Measurements from ENCODE around the gene PMEPA1.

Gene PMEPA1

DNA sequence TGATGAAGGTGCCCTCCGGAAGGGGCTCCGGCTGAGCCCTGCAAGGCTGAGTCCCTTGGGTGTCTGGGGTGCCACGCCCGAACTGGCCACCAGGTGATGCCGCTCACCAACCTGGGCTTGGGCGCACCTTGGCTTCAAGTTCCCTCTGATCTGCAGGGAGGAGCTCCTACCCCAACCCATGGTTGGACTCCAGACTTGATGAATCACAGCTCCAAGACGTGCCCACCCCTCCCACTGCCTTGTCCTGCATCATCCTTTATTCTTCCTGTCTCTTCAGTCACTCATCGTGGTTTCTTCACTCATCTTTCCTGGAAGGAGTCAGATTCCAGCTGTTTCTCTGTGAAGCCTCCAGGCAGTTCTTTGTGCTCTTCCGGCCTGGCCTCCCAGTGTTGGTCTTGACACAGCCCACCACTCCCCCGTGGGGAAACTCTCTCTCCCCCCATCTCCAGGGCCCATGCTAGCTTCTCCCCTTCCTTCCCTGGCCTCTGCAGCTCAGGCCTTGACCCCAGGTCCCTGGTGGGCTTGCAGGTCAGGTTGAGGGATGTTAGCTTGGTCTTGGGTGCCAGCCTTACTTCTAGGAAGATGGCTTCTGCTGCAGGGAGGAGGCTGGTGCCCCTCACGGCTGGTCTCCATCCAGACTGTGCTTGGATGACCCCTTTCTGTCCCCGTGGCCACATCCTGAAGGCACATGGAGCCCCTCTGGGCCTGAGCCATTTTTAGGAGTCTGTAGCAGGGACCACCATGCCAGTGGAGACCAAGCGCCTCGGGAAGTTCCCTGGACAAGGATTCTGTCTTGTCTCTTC is 87.0 kb downstream of the PMEPA1 start (continued):
- TF ChIP-seq ZNF223 (tag by site-specific recombination; IDR thresholded peaks at IDR 0.05), result no peak

DNA sequence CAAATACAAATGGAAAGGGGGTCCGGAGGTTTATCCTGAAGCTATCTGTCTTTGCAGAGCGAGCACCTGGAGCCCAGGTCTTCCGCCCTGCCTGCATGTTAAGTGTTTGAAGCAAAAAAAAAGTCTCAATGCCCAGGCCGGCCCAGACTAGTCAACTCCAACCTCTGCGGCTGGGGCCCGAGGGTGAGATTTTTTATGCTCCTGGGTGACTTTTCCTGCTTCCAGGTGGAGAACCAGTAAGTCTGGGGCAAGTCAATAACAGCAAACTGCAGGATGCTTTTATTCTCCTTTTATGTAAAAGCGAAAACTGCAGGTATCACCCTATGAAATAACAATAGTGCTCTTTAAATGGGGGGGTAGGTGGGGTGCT is 87.6 kb downstream of the PMEPA1 start:
- Histone ChIP-seq H3K4me3 (ENCODE audit: low read depth, low read length) (no peak overlapping the region), H3K9me3 (ENCODE audit: control insufficient read depth, insufficient read depth, low read depth, low read length) (no peaks in the 10 kb centered on the region), H3K27ac (ENCODE audit: extremely low read depth, low read depth, low read length) (no peak overlapping the region), H3K36me3 (ENCODE audit: control insufficient read depth in 2 of 2, insufficient read depth in 1 of 2, low read length in 2 of 2) (no peaks in the 10 kb centered on the region), H3K4me1 (ENCODE audit: control insufficient read depth, insufficient read depth, low read length) (peaks cover 3% of the 10 kb centered on the region; the same call in 1 of the 2 replicates)
- TF ChIP-seq, protein P1, sequence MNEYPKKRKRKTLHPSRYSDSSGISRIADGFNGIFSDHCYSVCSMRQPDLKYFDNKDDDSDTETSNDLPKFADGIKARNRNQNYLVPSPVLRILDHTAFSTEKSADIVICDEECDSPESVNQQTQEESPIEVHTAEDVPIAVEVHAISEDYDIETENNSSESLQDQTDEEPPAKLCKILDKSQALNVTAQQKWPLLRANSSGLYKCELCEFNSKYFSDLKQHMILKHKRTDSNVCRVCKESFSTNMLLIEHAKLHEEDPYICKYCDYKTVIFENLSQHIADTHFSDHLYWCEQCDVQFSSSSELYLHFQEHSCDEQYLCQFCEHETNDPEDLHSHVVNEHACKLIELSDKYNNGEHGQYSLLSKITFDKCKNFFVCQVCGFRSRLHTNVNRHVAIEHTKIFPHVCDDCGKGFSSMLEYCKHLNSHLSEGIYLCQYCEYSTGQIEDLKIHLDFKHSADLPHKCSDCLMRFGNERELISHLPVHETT (tag by site-specific recombination; IDR thresholded peaks at IDR 0.05), result no peak
- TF ChIP-seq ZNF169 (tag by site-specific recombination; IDR thresholded peaks at IDR 0.05) (no peak), ZNF175 (tag by site-specific recombination; IDR thresholded peaks at IDR 0.05) (no peak), ZNF747 (tag by site-specific recombination; IDR thresholded peaks at IDR 0.05) (no peak), ZNF324 (tag by site-specific recombination; IDR thresholded peaks at IDR 0.05) (no peak), ZNF677 (tag by site-specific recombination; IDR thresholded peaks at IDR 0.05) (no peak)
- TF ChIP-seq, protein P2, sequence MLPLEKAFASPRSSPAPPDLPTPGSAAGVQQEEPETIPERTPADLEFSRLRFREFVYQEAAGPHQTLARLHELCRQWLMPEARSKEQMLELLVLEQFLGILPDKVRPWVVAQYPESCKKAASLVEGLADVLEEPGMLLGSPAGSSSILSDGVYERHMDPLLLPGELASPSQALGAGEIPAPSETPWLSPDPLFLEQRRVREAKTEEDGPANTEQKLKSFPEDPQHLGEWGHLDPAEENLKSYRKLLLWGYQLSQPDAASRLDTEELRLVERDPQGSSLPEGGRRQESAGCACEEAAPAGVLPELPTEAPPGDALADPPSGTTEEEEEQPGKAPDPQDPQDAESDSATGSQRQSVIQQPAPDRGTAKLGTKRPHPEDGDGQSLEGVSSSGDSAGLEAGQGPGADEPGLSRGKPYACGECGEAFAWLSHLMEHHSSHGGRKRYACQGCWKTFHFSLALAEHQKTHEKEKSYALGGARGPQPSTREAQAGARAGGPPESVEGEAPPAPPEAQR (tag by site-specific recombination; IDR thresholded peaks at IDR 0.05), result no peak
- POLR2A ChIA-PET, result no interaction called here
- CTCF ChIA-PET, result interaction anchor here (0.6 to 4.6 kb wide), 25 partner anchors 16 to 599 kb away, joined by 3 to 50 read pairs (median 3); no protein-coding TSS in a partner anchor

- CTCF ChIA-PET, result interaction anchor here (0.7 to 4.6 kb wide), 11 partner anchors 15 to 588 kb away, joined by 3 to 50 read pairs (median 4); no protein-coding TSS in a partner anchor
- POLR2A ChIA-PET, result no interaction called here
- TF ChIP-seq, protein P3, sequence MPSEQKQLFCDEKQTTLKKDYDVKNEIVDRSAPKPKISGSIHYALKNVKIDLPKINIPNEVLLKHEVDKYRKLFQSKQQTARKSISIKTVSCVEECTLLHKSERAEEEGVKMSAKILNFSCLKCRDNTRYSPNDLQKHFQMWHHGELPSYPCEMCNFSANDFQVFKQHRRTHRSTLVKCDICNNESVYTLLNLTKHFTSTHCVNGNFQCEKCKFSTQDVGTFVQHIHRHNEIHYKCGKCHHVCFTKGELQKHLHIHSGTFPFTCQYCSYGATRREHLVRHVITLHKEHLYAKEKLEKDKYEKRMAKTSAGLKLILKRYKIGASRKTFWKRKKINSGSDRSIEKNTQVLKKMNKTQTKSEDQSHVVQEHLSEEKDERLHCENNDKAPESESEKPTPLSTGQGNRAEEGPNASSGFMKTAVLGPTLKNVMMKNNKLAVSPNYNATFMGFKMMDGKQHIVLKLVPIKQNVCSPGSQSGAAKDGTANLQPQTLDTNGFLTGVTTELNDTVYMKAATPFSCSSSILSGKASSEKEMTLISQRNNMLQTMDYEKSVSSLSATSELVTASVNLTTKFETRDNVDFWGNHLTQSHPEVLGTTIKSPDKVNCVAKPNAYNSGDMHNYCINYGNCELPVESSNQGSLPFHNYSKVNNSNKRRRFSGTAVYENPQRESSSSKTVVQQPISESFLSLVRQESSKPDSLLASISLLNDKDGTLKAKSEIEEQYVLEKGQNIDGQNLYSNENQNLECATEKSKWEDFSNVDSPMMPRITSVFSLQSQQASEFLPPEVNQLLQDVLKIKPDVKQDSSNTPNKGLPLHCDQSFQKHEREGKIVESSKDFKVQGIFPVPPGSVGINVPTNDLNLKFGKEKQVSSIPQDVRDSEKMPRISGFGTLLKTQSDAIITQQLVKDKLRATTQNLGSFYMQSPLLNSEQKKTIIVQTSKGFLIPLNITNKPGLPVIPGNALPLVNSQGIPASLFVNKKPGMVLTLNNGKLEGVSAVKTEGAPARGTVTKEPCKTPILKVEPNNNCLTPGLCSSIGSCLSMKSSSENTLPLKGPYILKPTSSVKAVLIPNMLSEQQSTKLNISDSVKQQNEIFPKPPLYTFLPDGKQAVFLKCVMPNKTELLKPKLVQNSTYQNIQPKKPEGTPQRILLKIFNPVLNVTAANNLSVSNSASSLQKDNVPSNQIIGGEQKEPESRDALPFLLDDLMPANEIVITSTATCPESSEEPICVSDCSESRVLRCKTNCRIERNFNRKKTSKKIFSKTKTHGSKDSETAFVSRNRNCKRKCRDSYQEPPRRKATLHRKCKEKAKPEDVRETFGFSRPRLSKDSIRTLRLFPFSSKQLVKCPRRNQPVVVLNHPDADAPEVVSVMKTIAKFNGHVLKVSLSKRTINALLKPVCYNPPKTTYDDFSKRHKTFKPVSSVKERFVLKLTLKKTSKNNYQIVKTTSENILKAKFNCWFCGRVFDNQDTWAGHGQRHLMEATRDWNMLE (tag by site-specific recombination; conservative IDR thresholded peaks at IDR 0.05; ENCODE audit: low read depth), result no peak
- TF ChIP-seq BCL11B (tag by site-specific recombination; IDR thresholded peaks at IDR 0.05; ENCODE audit: low read depth), result no peak
- TF ChIP-seq, protein P4, sequence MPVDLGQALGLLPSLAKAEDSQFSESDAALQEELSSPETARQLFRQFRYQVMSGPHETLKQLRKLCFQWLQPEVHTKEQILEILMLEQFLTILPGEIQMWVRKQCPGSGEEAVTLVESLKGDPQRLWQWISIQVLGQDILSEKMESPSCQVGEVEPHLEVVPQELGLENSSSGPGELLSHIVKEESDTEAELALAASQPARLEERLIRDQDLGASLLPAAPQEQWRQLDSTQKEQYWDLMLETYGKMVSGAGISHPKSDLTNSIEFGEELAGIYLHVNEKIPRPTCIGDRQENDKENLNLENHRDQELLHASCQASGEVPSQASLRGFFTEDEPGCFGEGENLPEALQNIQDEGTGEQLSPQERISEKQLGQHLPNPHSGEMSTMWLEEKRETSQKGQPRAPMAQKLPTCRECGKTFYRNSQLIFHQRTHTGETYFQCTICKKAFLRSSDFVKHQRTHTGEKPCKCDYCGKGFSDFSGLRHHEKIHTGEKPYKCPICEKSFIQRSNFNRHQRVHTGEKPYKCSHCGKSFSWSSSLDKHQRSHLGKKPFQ (tag by site-specific recombination; IDR thresholded peaks at IDR 0.05), result no peak
- TF ChIP-seq SETDB1 (IDR thresholded peaks at IDR 0.05; ENCODE audit: insufficient read length, low read length), result no peak
- TF ChIP-seq ZNF626 (tag by site-specific recombination; IDR thresholded peaks at IDR 0.05), result no peak
- no peak for TF ChIP-seq ZNF596 (tag by site-specific recombination; IDR thresholded peaks at IDR 0.05)
- TF ChIP-seq ZSCAN16 (tag by site-specific recombination; IDR thresholded peaks at IDR 0.05), result no peak
- no peak for TF ChIP-seq ZSCAN23 (tag by site-specific recombination; IDR thresholded peaks at IDR 0.05)
- TF ChIP-seq ZNF174 (tag by site-specific recombination; IDR thresholded peaks at IDR 0.05), result no peak
- TF ChIP-seq, protein P5, sequence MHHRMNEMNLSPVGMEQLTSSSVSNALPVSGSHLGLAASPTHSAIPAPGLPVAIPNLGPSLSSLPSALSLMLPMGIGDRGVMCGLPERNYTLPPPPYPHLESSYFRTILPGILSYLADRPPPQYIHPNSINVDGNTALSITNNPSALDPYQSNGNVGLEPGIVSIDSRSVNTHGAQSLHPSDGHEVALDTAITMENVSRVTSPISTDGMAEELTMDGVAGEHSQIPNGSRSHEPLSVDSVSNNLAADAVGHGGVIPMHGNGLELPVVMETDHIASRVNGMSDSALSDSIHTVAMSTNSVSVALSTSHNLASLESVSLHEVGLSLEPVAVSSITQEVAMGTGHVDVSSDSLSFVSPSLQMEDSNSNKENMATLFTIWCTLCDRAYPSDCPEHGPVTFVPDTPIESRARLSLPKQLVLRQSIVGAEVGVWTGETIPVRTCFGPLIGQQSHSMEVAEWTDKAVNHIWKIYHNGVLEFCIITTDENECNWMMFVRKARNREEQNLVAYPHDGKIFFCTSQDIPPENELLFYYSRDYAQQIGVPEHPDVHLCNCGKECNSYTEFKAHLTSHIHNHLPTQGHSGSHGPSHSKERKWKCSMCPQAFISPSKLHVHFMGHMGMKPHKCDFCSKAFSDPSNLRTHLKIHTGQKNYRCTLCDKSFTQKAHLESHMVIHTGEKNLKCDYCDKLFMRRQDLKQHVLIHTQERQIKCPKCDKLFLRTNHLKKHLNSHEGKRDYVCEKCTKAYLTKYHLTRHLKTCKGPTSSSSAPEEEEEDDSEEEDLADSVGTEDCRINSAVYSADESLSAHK (tag by site-specific recombination; IDR thresholded peaks at IDR 0.05), result no peak
- no peak for TF ChIP-seq ZNF785 (tag by site-specific recombination; IDR thresholded peaks at IDR 0.05)
Observed at GRCh38 chr20:57621421-57622200, 88.2 kb downstream of the PMEPA1 start.

More at GRCh38 chr20:57621421-57622200, 88.2 kb downstream of the PMEPA1 start:
- Histone ChIP-seq H3K9me3 (ENCODE audit: control insufficient read depth, insufficient read depth, low read depth, low read length) (no peaks in the 10 kb centered on the region), H3K36me3 (ENCODE audit: control insufficient read depth in 2 of 2, insufficient read depth in 1 of 2, low read length in 2 of 2) (no peaks in the 10 kb centered on the region), H3K4me3 (ENCODE audit: low read depth, low read length) (no peak overlapping the region), H3K27ac (ENCODE audit: extremely low read depth, low read depth, low read length) (no peak overlapping the region), H3K4me1 (ENCODE audit: control insufficient read depth, insufficient read depth, low read length) (peaks cover 3% of the 10 kb centered on the region; the same call in 1 of the 2 replicates)
